AG10803 (cell line): ENCODE data around the gene ITGAV.

ENCODE experiments used
- DNase-seq: peaks from one replicate; pipeline ENCODE4 v3.0.0; 2010; ENCODE audit warnings: low read depth
- H3K4me3 ChIP-seq: 2 replicates; pipeline ENCODE4 v1.5.1; 2011; ENCODE audit warnings: mild to moderate bottlenecking, low read length, control low read depth
- CTCF ChIP-seq: conservative IDR thresholded peaks from 2 replicates; pipeline ENCODE4 v1.5.1; 2011; ENCODE audit warnings: mild to moderate bottlenecking, low read length, control low read depth, inconsistent platforms

Gene ITGAV

GRCh38 chr2:186683341-186683740 lies 93.5 kb downstream of the ITGAV start:
- no peak for DNase-seq
- TF ChIP-seq CTCF: no peak

GRCh38 chr2:186687807-186688211 lies 98.0 kb downstream of the ITGAV start:
- peak; percentile 29 for DNase-seq
- H3K4me3 ChIP-seq: no peak overlapping the region
- no peak for TF ChIP-seq CTCF

More at GRCh38 chr2:186683341-186683740, 93.5 kb downstream of the ITGAV start:
- no peak overlapping the region for H3K4me3 ChIP-seq

- no peak for DNase-seq
- no peak overlapping the region for H3K4me3 ChIP-seq
- no peak for TF ChIP-seq CTCF
Measured at GRCh38 chr2:186688813-186689212, 99.0 kb downstream of the ITGAV start.

- DNase-seq: no peak
- no peak for TF ChIP-seq CTCF
Measured at GRCh38 chr2:186690786-186691185, 100.9 kb downstream of the ITGAV start.

GRCh38 chr2:186691231-186691630 lies 101.4 kb downstream of the ITGAV start:
- no peak for DNase-seq
- no peak for TF ChIP-seq CTCF

More at GRCh38 chr2:186690786-186691185, 100.9 kb downstream of the ITGAV start:
- H3K4me3 ChIP-seq: no peak overlapping the region

GRCh38 chr2:186691900-186692299 lies 102.0 kb downstream of the ITGAV start:
- TF ChIP-seq CTCF: no peak
- DNase-seq: no peak
- H3K4me3 ChIP-seq: no peak overlapping the region

More at GRCh38 chr2:186691231-186691630, 101.4 kb downstream of the ITGAV start:
- H3K4me3 ChIP-seq: no peak overlapping the region

- peak overlapping the region; percentile 81 for H3K4me3 ChIP-seq
- no peak for TF ChIP-seq CTCF
Measured at GRCh38 chr2:186693446-186693832, 103.6 kb downstream of the ITGAV start.

More at GRCh38 chr2:186693446-186693832, 103.6 kb downstream of the ITGAV start:
- DNase-seq: no peak
